Erythroblast (primary cell): ENCODE measurements around the gene ST7.

Experiments
- GATA1 ChIP-seq: IDR thresholded peaks from 2 replicates; pipeline ENCODE4 v1.6.1; 2011; ENCODE audit warnings: low read depth, mild to moderate bottlenecking, control low read depth, low read length, moderate library complexity
- POLR2A ChIP-seq: IDR thresholded peaks from 2 replicates; pipeline ENCODE4 v1.6.1; 2011; ENCODE audit warnings: mild to moderate bottlenecking, low read length

DNA sequence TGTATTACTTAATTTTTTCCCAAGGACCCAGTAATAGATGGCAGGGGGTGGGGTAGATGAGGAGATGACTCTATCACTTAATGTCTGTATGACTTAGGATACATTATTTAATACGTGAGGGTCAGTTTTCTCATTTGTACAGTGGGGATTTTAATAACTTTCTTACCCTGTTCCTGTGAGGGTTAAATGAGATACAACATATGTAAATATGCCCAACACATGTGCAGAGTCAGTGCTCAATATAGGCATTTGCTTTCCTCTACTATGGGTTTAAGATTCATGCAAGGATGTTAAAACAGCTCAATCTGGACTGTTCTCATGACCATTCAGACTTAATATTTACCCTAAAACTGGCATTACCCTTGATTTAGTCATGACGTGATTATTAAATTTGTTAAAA lies 31.2 kb downstream of the ST7 start:
- no peak for TF ChIP-seq POLR2A
- TF ChIP-seq GATA1, result no peak
